Measurements from ENCODE around the gene KLHL5.

Gene KLHL5

GRCh38 chr4:39118034-39118658 is 56.1 kb downstream of the KLHL5 start:
- Histone ChIP-seq H3K9ac (ENCODE audit: low read length) (no peak overlapping the region), H3K79me2 (ENCODE audit: insufficient read depth, low read length) (no peaks in the 10 kb centered on the region), H3K4me2 (ENCODE audit: low read depth, low read length, poor library complexity, severe bottlenecking) (no peak overlapping the region), H3K9me2 (replicated peaks; ENCODE audit: insufficient read depth, low read length) (no peaks in the 10 kb centered on the region), H3F3A (ENCODE audit: insufficient read depth) (no peaks in the 10 kb centered on the region), H3K27me3 (ENCODE audit: low read length) (no peaks in the 10 kb centered on the region), H3K36me3 (ENCODE audit: low read length) (no peaks in the 10 kb centered on the region; the same call in 1 of the 2 replicates), H3K27ac (ENCODE audit: low read depth, low read length) (no peak overlapping the region), H2AFZ (ENCODE audit: low read depth, low read length, severe bottlenecking) (no peak overlapping the region), H3K9me3 (ENCODE audit: insufficient read depth, low read length) (no peaks in the 10 kb centered on the region), H4K20me1 (ENCODE audit: low read depth, low read length) (no peaks in the 10 kb centered on the region), H3K4me3 (ENCODE audit: insufficient read depth, low read length, poor library complexity, severe bottlenecking) (no peak overlapping the region)
- TF ChIP-seq, protein P1, sequence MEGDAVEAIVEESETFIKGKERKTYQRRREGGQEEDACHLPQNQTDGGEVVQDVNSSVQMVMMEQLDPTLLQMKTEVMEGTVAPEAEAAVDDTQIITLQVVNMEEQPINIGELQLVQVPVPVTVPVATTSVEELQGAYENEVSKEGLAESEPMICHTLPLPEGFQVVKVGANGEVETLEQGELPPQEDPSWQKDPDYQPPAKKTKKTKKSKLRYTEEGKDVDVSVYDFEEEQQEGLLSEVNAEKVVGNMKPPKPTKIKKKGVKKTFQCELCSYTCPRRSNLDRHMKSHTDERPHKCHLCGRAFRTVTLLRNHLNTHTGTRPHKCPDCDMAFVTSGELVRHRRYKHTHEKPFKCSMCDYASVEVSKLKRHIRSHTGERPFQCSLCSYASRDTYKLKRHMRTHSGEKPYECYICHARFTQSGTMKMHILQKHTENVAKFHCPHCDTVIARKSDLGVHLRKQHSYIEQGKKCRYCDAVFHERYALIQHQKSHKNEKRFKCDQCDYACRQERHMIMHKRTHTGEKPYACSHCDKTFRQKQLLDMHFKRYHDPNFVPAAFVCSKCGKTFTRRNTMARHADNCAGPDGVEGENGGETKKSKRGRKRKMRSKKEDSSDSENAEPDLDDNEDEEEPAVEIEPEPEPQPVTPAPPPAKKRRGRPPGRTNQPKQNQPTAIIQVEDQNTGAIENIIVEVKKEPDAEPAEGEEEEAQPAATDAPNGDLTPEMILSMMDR (IDR thresholded peaks at IDR 0.05; ENCODE audit: insufficient read depth, low read length, poor library complexity, severe bottlenecking): no peak
- TF ChIP-seq EZH2phosphoT487 (conservative IDR thresholded peaks at IDR 0.05; ENCODE audit: low read length): no peak

GRCh38 chr4:39120418-39120817 is 58.4 kb downstream of the KLHL5 start:
- H3K9ac ChIP-seq (ENCODE audit: low read length): no peak overlapping the region
- H3K9me2 ChIP-seq (replicated peaks; ENCODE audit: insufficient read depth, low read length): no peaks in the 10 kb centered on the region
- TF ChIP-seq EZH2phosphoT487 (conservative IDR thresholded peaks at IDR 0.05; ENCODE audit: low read length): no peak
- TF ChIP-seq, protein P1 (IDR thresholded peaks at IDR 0.05; ENCODE audit: insufficient read depth, low read length, poor library complexity, severe bottlenecking): no peak
- H2AFZ ChIP-seq (ENCODE audit: low read depth, low read length, severe bottlenecking): no peak overlapping the region
- H3F3A ChIP-seq (ENCODE audit: insufficient read depth): no peaks in the 10 kb centered on the region
- no peaks in the 10 kb centered on the region for H4K20me1 ChIP-seq (ENCODE audit: low read depth, low read length)
- H3K36me3 ChIP-seq (ENCODE audit: low read length): no peaks in the 10 kb centered on the region
- H3K4me2 ChIP-seq (ENCODE audit: low read depth, low read length, poor library complexity, severe bottlenecking): no peak overlapping the region
- no peaks in the 10 kb centered on the region for H3K9me3 ChIP-seq (ENCODE audit: insufficient read depth, low read length)
- no peak overlapping the region for H3K27ac ChIP-seq (ENCODE audit: low read depth, low read length)
- H3K79me2 ChIP-seq (ENCODE audit: insufficient read depth, low read length): no peaks in the 10 kb centered on the region
- H3K27me3 ChIP-seq (ENCODE audit: low read length): no peaks in the 10 kb centered on the region
- H3K4me3 ChIP-seq (ENCODE audit: insufficient read depth, low read length, poor library complexity, severe bottlenecking): no peak overlapping the region

GRCh38 chr4:39124885-39125599 is 63.0 kb downstream of the KLHL5 start:
- Histone ChIP-seq H3K9ac (ENCODE audit: low read length) (no peak overlapping the region), H3K27me3 (ENCODE audit: low read length) (no peaks in the 10 kb centered on the region), H3K36me3 (ENCODE audit: low read length) (no peaks in the 10 kb centered on the region), H3K9me2 (replicated peaks; ENCODE audit: insufficient read depth, low read length) (no peaks in the 10 kb centered on the region), H3K79me2 (ENCODE audit: insufficient read depth, low read length) (no peaks in the 10 kb centered on the region), H3K4me2 (ENCODE audit: low read depth, low read length, poor library complexity, severe bottlenecking) (peak overlapping the region; percentile 26), H2AFZ (ENCODE audit: low read depth, low read length, severe bottlenecking) (no peak overlapping the region), H3K9me3 (ENCODE audit: insufficient read depth, low read length) (no peaks in the 10 kb centered on the region; the same call in 1 of the 2 replicates), H4K20me1 (ENCODE audit: low read depth, low read length) (no peaks in the 10 kb centered on the region), H3K4me3 (ENCODE audit: insufficient read depth, low read length, poor library complexity, severe bottlenecking) (no peak overlapping the region), H3K27ac (ENCODE audit: low read depth, low read length) (peak overlapping the region; percentile 39), H3F3A (ENCODE audit: insufficient read depth) (peaks cover 3% of the 10 kb centered on the region; the same call in 1 of the 2 replicates)
- no peak for TF ChIP-seq EZH2phosphoT487 (conservative IDR thresholded peaks at IDR 0.05; ENCODE audit: low read length)

- Histone ChIP-seq H3K9me3 (ENCODE audit: insufficient read depth, low read length) (no peaks in the 10 kb centered on the region; the same call in 1 of the 2 replicates), H3K27ac (ENCODE audit: low read depth, low read length) (peak overlapping the region; percentile 6; the same call in 1 of the 2 replicates), H3K27me3 (ENCODE audit: low read length) (no peaks in the 10 kb centered on the region), H3K9ac (ENCODE audit: low read length) (no peak overlapping the region), H3K4me2 (ENCODE audit: low read depth, low read length, poor library complexity, severe bottlenecking) (no peak overlapping the region), H3K9me2 (replicated peaks; ENCODE audit: insufficient read depth, low read length) (no peaks in the 10 kb centered on the region), H3K4me3 (ENCODE audit: insufficient read depth, low read length, poor library complexity, severe bottlenecking) (no peak overlapping the region), H3K36me3 (ENCODE audit: low read length) (no peaks in the 10 kb centered on the region), H2AFZ (ENCODE audit: low read depth, low read length, severe bottlenecking) (no peak overlapping the region), H3F3A (ENCODE audit: insufficient read depth) (peaks cover 3% of the 10 kb centered on the region; the same call in 1 of the 2 replicates), H4K20me1 (ENCODE audit: low read depth, low read length) (no peaks in the 10 kb centered on the region), H3K79me2 (ENCODE audit: insufficient read depth, low read length) (no peaks in the 10 kb centered on the region)
- TF ChIP-seq EZH2phosphoT487 (conservative IDR thresholded peaks at IDR 0.05; ENCODE audit: low read length): no peak
- TF ChIP-seq, protein P1 (IDR thresholded peaks at IDR 0.05; ENCODE audit: insufficient read depth, low read length, poor library complexity, severe bottlenecking): no peak
Observed at GRCh38 chr4:39125600-39125985, 63.6 kb downstream of the KLHL5 start.
